GM12891 (cell line): Measurements from ENCODE around the gene CAPN10.
A peak's percentile ranks its signal among the peaks of the same experiment; 100 is the strongest.

ENCODE experiments used
- POLR2A ChIP-seq: IDR thresholded peaks from 2 replicates; pipeline ENCODE4 v1.6.1; 2011; ENCODE audit warnings: low read depth, low read length, control low read depth
- POLR2AphosphoS5 ChIP-seq: IDR thresholded peaks from 2 replicates; pipeline ENCODE4 v1.6.1; 2011; ENCODE audit warnings: low read depth, low read length, control low read depth
- TAF1 ChIP-seq: IDR thresholded peaks from 2 replicates; pipeline ENCODE4 v1.6.1; 2011; ENCODE audit warnings: low read depth, low read length, control low read depth

- TF ChIP-seq POLR2A: no peak; the same call in 1 of the 2 replicates
- peak; percentile 16; the same call in 1 of the 2 replicates for TF ChIP-seq POLR2AphosphoS5
- TF ChIP-seq TAF1: no peak
Observed at GRCh38 chr2:240579771-240580614, 6.5 kb upstream of the CAPN10 start.
